Fibroblast of skin of scalp (primary cell): ENCODE data around the gene CHRD.

ENCODE experiments used
- DNase-seq: peaks from one replicate; pipeline ENCODE4 v3.0.0-alpha.2; 2013

CHRD gene

DNA sequence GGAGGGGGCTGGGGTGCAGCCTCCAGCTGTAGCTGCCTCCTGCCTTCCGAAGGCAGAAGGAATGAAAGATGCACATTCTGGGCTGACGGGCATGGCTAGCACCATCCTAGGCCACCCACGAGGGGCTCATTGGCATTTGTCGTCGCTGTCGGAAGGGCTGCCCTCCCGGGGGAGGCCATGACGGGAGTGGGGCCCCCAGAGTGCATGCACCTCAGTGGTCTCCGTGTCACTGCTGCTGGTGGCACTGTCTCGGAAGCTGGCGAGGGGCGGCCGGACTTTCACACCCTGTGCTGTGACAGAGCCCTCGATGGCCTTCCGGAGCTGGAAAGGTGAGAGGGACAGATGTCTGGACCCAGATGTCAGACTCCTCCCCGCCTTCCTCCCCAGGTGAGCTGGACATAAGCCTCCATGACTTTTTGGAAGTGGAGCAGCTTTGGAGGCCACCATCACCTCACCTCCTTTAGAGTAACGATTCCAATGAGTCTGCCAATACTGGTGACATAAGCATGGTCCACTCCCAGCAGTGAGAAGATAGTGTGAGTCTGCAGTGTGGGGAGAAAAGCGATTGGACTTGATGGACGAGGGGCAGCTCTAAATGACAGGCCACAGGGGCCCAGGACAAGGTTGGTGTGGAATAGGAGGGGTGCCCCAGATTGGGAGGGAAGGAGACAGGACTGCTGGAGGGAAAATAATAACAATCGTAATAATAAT, 33.2 kb upstream of the CHRD start:
- no peak for DNase-seq

GRCh38 chr3:184347321-184348056, 32.4 kb upstream of the CHRD start:
- DNase-seq, result no peak

DNA sequence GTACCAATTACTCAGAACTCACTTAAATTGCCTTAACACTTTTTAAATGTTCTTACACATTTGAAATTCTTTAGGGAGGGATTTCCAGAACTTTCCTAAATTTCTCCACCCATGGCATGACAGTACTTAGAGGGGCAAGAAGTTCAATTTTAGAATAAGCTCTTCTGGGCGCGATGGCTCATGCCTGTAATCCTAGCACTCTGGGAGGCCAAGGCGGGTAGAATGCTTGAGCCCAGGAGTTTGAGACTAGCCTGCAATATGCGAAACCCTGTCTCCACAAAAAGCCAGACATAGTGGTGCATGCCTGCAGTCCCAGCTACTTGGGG, 31.8 kb upstream of the CHRD start:
- no peak for DNase-seq

DNA sequence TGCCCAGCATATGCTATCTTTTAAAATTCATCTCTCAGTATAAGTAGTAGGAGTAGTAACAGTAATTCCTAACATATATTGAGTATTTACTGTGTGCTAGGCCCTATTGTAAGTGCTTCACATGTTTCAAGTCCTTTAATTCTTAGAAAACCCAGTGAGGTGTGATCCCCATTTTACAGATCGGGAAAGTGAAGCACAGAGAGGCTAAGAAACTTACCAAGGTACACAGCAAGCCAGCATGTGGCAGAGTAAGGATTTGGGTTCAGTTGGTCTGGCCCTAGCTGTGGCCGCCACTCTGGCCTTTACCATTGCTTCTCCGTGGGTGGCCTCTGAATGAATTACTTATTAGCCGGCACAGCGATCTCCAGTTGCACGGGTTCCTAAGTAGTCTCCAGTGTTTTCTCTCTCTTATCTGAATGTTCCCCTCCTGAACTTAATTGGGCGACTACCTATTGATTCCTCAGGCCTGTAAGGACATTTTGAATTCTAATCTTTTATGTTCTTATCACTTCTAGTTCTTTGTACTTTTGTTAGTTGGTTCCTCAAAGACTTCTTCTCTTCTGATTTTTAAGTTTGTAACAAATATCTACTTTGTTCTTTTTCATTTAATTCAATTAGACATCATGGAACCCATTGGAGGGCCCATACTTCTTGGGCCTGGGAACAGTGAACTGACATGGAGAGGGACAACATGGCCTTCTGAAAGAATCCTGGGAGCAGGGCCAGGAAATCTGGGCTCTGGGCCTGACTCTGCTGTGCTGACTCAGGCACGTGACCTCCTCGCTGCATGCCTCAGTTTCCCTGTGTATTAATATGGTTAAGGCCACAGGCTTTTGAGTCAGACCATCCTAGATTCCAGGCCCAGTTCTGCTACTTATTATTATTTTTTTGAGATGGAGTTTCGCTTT, 30.0 kb upstream of the CHRD start:
- no peak for DNase-seq

- peak; percentile 20 for DNase-seq
These were observed 29.2 kb upstream of the CHRD start for GRCh38 chr3:184350618-184351017.

GRCh38 chr3:184351511-184352148, 28.2 kb upstream of the CHRD start:
- DNase-seq, result no peak

- DNase-seq, result no peak
These were observed 27.6 kb upstream of the CHRD start for GRCh38 chr3:184352149-184352785.

DNA sequence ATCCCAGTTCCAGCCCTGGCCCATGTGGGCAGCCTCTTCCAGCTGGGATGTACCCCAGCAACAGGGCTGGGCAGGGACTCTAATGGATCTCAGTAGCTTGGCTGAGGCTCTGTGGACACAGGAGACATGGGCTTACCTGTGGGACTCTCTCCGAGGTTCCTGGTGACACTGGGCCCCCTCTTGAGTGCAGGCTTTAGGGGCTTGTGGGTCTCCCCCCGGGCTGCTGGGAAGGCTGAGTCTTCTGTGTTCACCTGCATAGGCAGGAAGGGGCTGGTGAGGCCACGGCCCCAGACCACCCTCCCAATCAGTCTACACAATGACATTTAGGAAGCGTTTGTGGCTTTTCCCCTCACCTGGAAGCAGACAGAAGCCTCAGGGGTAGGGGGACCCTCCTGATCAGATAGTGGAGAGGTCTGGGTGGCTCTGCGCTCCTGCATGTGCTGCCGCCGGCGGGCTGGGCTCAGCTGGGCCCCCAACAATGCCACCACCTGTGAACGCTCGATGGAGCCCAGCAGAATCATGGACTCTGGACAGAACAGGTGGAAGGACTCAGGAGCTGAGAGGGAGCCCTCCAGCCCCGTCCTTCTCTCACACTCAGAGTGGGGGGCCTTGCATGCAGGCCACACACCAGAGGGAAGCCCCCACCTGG, 26.8 kb upstream of the CHRD start:
- no peak for DNase-seq

DNA sequence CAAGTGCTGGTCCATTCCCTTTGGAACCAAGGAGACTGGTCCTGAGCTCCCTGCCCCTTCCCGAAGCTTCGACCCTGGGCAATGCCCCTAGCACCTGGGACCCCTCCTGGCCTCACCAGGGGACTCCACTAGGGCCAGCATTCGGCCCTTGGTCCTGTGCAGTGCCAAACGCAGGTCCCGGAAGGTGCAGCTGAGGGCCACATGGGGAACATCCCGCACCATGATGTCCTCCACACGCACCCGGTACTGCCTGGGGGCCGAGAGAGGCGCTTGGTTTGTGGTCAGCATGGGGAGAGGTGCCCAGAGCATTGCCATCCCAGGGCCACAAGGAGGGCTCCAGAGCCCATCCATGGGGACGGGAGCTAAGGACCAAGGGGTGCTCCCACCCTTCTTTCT, 26.3 kb upstream of the CHRD start:
- no peak for DNase-seq

DNA sequence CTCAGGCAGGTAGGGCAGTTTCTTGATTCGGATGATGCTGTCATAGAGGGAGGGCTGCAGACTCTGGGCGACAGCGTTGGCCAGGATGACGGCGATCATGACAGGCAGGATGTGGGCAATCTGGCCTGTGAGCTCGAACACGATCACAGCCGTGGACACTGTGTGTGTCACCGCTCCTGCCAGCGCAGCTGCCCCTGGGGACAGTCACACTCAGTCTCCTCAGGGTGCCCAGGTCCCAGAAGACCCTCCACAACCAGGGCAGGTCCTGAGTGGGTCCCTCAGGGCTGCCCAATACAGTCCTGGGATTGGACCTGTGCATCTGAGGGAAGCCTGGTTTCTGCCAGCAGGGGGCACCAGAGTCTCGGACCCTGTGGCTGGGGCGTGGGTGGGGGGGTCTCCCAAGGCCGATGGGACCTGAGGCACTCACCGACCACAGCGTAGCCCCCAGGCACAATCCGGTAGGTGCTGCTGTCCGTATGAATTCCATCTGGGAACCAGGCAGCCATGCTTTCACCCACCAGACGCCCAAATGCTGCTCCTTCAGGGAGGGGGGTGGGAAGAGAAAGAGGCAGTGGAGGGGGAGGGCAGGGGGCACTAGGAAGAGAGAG, 25.6 kb upstream of the CHRD start:
- DNase-seq, result peak; percentile 30

- DNase-seq, result no peak
These were observed 25.1 kb upstream of the CHRD start for GRCh38 chr3:184354754-184355153.

DNA sequence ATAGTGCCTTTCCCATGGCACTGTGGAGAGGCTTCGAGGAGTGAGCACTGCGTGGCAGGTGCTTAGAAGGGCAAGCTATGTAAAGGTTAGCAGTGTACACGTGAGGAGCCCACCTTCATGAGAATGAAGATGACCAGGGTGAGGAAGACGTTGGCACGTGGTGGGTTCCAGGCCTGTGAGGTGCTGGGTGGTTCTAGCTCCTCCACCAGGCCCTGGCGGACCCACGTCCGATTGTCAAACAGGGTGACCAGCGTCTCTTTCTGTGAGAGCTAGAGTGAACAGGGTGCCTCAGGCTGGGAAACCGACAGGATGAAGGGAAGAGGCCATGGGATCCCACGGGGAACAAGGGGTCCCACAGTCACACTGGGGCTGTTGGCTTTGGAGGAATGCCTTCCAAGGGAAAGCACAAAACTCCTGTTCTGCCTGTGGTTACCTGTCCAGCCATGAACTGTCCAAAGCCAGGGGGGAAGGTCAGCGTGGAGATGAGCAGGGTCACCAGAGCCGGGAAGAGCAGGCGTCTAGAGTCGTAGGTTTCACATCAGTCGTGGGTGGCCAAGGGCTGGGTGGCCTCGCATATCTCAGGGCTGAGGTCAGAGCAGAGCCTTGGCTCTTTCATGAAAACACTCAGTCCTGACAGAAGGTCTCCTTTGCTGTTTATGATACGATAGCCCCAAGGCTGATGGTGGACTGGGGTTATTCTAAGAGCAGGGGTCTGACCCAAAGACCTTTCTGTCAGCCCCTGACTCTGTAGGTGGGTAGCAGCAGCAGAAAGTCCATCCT, 24.4 kb upstream of the CHRD start:
- no peak for DNase-seq

DNA sequence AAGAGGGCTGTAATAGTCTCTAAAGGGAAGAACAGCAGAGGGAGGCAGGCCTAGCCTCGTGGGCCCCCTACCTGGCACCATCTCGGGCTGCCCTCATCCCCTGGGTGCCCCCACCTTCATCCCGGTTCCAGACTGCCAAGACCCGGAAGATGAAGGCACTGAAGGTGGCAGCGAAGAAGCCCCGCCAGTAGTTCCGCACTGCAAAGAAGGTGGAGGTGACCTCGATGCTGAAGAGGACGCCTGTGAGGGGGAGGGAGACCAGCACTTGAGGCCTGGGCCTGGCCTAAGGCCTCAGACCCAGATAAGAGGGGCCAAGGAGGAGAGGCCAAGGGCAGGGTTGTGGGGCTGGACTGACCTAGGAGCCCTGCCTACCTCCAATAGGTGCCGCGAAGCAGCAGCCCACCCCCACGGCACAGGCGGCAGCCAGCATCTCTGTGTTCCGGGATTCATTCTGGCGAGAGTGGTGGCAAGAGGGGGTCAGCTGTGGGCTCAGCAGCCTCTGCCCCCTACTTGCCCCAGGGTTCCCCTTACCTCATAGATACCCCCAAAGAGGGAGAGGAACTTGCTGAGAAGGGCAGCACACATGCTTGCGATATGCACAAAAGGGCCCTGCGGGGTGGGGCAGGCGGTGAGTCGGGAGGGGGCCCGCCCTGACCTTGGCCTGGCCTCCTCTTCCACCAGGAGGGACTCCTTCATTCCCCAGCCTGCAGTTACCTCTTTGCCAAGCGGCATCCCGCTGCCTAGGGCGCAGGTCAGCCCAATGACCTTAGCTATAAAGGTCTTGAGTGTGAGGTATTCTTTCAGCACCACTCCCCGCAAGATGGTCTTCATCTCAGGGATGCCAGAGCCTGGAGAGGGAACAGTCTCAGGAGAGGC, 22.4 kb upstream of the CHRD start:
- no peak for DNase-seq

DNA sequence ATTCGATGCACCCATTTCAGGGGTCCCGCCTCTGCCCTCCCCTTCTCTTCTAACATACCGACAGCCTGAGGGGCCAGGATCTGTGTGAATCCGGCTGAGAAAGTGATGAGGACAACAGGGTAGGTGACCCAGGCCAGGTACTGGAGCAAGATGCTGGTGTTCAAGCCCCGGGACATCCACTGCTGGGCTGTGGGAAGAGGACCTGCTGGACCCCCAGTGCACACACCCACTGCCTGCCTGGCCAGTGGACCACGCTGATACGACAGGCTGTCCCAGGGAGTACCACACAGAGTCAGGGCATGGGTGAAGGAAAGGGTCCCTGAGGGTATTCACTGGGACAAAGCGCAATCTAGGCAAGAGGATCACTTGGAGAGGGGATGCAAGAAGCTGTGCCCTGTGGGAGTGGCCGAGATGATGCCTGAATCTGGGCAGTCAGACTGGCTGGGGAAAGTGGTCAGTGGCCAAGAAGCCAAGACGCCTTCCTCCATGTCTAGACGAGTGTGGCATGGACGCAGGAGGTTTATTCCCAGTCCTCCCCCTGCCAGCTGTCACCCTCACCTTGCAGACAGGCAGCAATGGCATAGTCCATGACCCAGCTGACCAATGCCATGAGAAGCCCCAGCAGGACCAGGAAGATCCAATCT, 21.6 kb upstream of the CHRD start:
- no peak for DNase-seq

GRCh38 chr3:184358921-184359350, 20.9 kb upstream of the CHRD start:
- no peak for DNase-seq

- no peak for DNase-seq
These were observed 20.2 kb upstream of the CHRD start for GRCh38 chr3:184359610-184360009.

GRCh38 chr3:184360070-184360928, 19.6 kb upstream of the CHRD start:
- no peak for DNase-seq

- DNase-seq, result no peak
These were observed 18.8 kb upstream of the CHRD start for GRCh38 chr3:184360929-184361531.
